IPS-18c (cell line): ENCODE results near the gene TMOD1.

ENCODE experiments used
- H3K4me3 ChIP-seq: 2 replicates; pipeline ENCODE4 v1.7.0; 2013; ENCODE audit warnings: low read depth, mild to moderate bottlenecking, low read length, moderate library complexity; ENCODE audit not compliant: insufficient read depth
- H3K9me3 ChIP-seq: one replicate; pipeline ENCODE4 v1.6.1; 2013; ENCODE audit warnings: mild to moderate bottlenecking, low read length, moderate library complexity; ENCODE audit not compliant: control insufficient read depth, insufficient read depth

Gene TMOD1

GRCh38 chr9:97510797-97511654, 9.6 kb downstream of the TMOD1 start:
- H3K4me3 ChIP-seq: no peak overlapping the region
- H3K9me3 ChIP-seq: no peaks in the 10 kb centered on the region

- Histone ChIP-seq H3K9me3 (no peaks in the 10 kb centered on the region), H3K4me3 (no peak overlapping the region)
Measured at GRCh38 chr9:97511655-97512427, 10.4 kb downstream of the TMOD1 start.

GRCh38 chr9:97512966-97513560, 11.6 kb downstream of the TMOD1 start:
- Histone ChIP-seq H3K9me3 (no peaks in the 10 kb centered on the region), H3K4me3 (no peak overlapping the region)

GRCh38 chr9:97514531-97514930, 13.1 kb downstream of the TMOD1 start:
- Histone ChIP-seq H3K4me3 (no peak overlapping the region), H3K9me3 (peaks cover 2% of the 10 kb centered on the region)

- peaks cover 2% of the 10 kb centered on the region for H3K9me3 ChIP-seq
- H3K4me3 ChIP-seq: no peak overlapping the region
Measured at GRCh38 chr9:97515662-97516061, 14.2 kb downstream of the TMOD1 start.

GRCh38 chr9:97516111-97516510, 14.6 kb downstream of the TMOD1 start:
- H3K4me3 ChIP-seq: no peak overlapping the region
- H3K9me3 ChIP-seq: peaks cover 2% of the 10 kb centered on the region

GRCh38 chr9:97517331-97518089, 16.0 kb downstream of the TMOD1 start:
- H3K4me3 ChIP-seq: no peak overlapping the region
- H3K9me3 ChIP-seq: peaks cover 2% of the 10 kb centered on the region

- H3K4me3 ChIP-seq: no peak overlapping the region
- peaks cover 2% of the 10 kb centered on the region for H3K9me3 ChIP-seq
Measured at GRCh38 chr9:97518166-97518908, 16.9 kb downstream of the TMOD1 start.

GRCh38 chr9:97518909-97519307, 17.4 kb downstream of the TMOD1 start:
- Histone ChIP-seq H3K9me3 (peaks cover 2% of the 10 kb centered on the region), H3K4me3 (no peak overlapping the region)

- Histone ChIP-seq H3K9me3 (peaks cover 2% of the 10 kb centered on the region), H3K4me3 (no peak overlapping the region)
Measured at GRCh38 chr9:97519441-97519970, 18.0 kb downstream of the TMOD1 start.

GRCh38 chr9:97521576-97522333, 20.3 kb downstream of the TMOD1 start:
- peaks cover 2% of the 10 kb centered on the region for H3K9me3 ChIP-seq
- no peak overlapping the region for H3K4me3 ChIP-seq

- no peak overlapping the region for H3K4me3 ChIP-seq
- no peaks in the 10 kb centered on the region for H3K9me3 ChIP-seq
Measured at GRCh38 chr9:97524424-97524823, 23.0 kb downstream of the TMOD1 start.

- Histone ChIP-seq H3K9me3 (no peaks in the 10 kb centered on the region), H3K4me3 (no peak overlapping the region)
Measured at GRCh38 chr9:97525451-97525850, 24.0 kb downstream of the TMOD1 start.

- Histone ChIP-seq H3K9me3 (no peaks in the 10 kb centered on the region), H3K4me3 (no peak overlapping the region)
Measured at GRCh38 chr9:97526895-97527575, 25.6 kb downstream of the TMOD1 start.
